GM21723 (cell line): Measurements from ENCODE around the gene BOC.

Experiments used
- ATAC-seq: cut with Tn5 transposase; IDR thresholded peaks from one replicate; pipeline ENCODE4 v1.9.1; 2021; ENCODE audit warnings: mild to moderate bottlenecking, moderate library complexity; ENCODE audit not compliant: unreplicated experiment

The BOC gene

GRCh38 chr3:113221721-113222257 lies 10.4 kb downstream of the BOC start:
- ATAC-seq, result no peak

GRCh38 chr3:113222451-113223086 lies 11.2 kb downstream of the BOC start:
- ATAC-seq, result no peak

GRCh38 chr3:113223475-113224281 lies 12.3 kb downstream of the BOC start:
- ATAC-seq, result peak; percentile 74

- no peak for ATAC-seq
These were observed 13.9 kb downstream of the BOC start for GRCh38 chr3:113225286-113225685.

- ATAC-seq, result no peak
These were observed 15.1 kb downstream of the BOC start for GRCh38 chr3:113226491-113226890.

- no peak for ATAC-seq
These were observed 15.8 kb downstream of the BOC start for GRCh38 chr3:113227146-113227545.

- no peak for ATAC-seq
These were observed 17.3 kb downstream of the BOC start for GRCh38 chr3:113228498-113229286.

GRCh38 chr3:113231391-113231790 lies 20.0 kb downstream of the BOC start:
- no peak for ATAC-seq

GRCh38 chr3:113231827-113232253 lies 20.5 kb downstream of the BOC start:
- no peak for ATAC-seq

GRCh38 chr3:113232342-113232741 lies 21.0 kb downstream of the BOC start:
- ATAC-seq, result no peak

- ATAC-seq, result no peak
These were observed 22.1 kb downstream of the BOC start for GRCh38 chr3:113233497-113233896.

GRCh38 chr3:113234028-113234427 lies 22.7 kb downstream of the BOC start:
- ATAC-seq, result no peak

GRCh38 chr3:113234688-113235260 lies 23.4 kb downstream of the BOC start:
- no peak for ATAC-seq

GRCh38 chr3:113238503-113238902 lies 27.1 kb downstream of the BOC start:
- no peak for ATAC-seq

- ATAC-seq, result no peak
These were observed 29.5 kb downstream of the BOC start for GRCh38 chr3:113240841-113241240.

- no peak for ATAC-seq
These were observed 30.1 kb downstream of the BOC start for GRCh38 chr3:113241292-113242095.

- no peak for ATAC-seq
These were observed 30.8 kb downstream of the BOC start for GRCh38 chr3:113242096-113242581.

GRCh38 chr3:113243071-113243470 lies 31.7 kb downstream of the BOC start:
- ATAC-seq, result no peak

- ATAC-seq, result no peak
These were observed 32.5 kb downstream of the BOC start for GRCh38 chr3:113243846-113244245.

GRCh38 chr3:113245761-113246161 lies 34.4 kb downstream of the BOC start:
- no peak for ATAC-seq
